DMS53 treated with DMSO at 0.1 percent for 48 hours (cell line): ENCODE results near the gene ZNF48.

ENCODE experiments used
- DNase-seq: peaks from one replicate; lab custom pipeline; 2025; ENCODE audit not compliant: unreplicated experiment; lab: John Stamatoyannopoulos, UW

The ZNF48 gene

DNA sequence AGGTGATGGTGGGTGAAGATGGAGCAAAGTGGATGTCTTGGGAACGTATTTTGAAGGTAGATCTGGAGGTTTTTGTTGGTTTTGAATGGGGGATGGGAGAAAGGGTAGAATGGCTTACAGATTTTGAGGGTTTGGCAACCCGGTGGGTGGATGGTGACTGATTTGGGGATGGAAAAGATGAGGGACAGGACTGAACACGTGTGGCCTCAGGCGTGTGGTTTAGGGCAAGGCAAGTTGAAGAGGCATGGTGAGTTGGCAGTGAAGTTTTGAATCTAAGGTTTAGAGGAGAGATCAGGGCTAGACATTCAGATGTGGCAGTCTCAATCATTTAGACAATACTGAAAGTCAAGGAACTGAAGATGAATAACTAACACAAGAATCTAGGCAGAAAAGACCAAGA lies 39.6 kb downstream of the ZNF48 start:
- no peak for DNase-seq

DNA sequence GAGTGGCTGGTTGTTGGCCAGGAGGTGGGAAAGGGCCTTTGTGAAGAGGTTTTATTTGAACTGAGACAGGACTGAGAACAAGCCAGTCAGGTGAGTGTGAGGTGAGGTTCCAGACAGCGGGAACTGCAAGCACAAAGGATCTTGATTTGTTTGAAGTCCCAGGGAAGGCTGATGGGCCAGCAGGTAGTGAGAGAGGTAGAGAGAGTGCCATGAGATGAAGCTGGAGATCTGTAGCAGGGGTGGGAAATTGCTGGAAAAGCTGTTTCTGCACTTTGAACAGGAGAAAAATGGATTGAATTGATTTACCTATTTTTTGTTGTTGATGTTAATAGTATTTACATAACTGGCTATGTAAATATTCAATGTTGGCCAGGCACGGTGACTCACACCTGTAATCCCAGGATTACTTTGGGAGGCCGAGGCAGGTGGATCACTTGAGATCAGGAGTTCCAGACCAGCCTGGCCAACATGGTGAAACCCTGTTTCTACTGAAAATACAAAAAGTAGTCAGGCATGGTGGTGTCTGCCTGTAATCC lies 42.4 kb downstream of the ZNF48 start:
- DNase-seq = peak; percentile 98

DNA sequence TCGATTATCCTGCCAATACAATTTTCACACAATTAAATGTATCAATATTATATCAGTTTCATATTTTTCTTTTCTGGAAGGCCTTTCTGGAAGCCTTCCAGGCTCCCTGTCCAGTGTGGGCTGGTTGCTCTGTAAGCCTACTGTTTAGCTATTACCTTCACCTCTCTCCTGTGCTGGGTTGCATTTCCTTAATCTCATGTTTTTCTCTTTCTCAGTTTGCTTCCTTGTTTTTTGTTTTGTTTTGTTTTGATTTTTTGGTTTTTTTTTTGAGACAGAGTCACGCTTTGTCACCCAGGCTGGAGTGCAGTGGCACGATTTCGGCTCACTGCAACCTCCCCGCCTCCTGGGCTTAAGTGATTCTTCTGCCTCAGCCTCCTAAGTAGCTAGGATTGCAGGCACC lies 43.6 kb downstream of the ZNF48 start:
- DNase-seq = no peak

DNA sequence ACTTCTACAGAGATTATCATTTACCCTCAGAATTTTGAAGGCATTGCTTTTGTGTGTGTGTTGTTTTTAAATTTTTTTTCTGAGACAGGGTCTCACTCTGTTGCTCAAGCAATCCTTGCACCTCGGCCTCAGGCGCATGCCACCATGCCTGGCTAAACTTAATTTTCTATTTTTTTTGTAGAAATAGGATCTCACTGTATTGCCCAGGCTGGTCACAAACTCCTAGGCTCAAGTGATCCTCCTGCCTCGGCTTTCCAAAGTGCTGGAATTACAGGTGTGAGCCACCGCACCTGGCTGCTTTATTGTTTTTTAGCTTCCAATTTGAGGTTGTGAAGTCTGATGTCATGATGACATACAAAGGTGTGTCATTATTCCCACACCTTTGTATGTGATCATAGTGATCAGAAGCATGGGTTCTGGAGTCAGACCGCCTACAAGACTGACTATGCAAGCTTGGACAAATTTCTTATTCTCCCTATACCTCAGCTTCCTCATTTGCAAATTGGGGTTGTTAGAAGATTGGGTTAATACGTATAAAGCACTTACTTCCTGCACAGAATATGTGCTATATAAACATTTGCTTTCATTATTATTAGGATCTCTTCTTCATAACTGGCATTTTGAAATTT lies 44.6 kb downstream of the ZNF48 start:
- no peak for DNase-seq

DNA sequence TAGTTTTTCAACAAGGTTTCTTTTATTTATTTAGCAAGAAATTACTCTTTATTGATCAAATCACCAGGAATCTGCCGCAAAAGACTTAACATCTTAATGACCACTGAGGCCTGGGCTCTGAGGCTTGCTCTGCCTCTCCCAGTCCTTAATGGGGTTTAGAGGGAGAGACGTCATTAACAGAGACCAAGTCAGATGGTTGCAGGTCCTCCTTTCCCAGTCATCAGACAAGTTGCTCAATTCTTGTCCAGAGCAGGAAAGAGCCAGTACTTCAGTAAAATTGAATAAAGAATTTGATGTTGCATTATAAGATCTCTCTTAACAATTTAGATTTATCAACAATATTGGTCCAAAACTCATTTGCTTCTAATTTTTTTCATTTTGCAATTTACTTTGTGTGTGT lies 48.4 kb downstream of the ZNF48 start:
- no peak for DNase-seq

DNA sequence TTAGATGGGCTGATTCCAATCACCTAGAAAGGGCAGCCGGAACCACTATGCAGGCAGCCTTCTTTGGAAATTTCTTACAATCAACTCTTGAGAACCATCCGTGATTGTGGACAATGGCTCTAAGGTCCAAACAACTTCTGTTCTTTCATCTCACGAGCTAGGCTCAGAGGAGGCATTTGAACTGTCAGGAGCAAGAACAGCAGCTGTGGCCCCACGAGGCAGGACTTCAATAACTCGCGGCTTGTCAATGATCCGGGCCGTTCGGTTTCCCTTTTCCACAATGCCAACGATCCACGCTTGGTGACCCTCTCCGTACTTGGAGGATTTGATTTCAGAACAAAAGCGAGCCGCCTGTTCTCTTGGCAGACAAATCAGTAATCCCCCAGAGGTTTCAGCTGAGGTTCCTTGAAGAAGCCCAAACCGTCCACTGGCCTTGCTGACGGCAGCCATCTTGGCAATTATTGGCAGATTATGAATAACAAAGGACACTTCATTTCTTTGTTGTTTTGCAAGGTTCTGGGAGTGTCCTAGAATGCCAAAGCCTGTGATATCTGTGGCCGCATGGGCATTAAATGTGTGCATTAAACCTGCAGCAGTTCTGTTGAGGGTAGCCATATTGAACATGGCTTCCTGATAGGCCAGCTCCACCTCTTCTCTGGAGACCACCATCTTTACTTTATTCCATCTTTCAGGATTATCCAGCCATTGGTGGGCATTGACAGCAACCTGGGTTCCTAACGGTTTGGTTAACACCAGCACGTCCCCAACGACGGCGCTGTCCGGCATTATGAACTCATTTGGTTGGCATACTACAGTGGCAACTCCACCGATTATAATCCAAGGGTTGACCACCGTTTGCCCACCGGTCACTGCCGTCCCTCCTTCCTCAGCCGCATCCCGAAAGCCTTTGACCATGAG lies 49.3 kb downstream of the ZNF48 start:
- DNase-seq = no peak

DNA sequence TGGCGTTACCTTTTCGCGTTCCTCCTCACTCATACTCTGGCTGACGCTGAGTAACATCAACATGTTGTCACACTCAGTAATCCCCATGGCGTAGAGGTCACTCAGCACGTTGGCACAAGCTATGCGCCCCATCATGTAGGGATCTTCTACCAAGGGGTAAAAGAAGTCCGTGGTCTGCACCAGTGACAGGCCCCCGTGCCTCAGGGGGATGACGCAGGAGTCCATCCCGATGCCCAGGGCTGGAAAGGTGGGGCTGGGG lies 49.9 kb downstream of the ZNF48 start:
- no peak for DNase-seq

DNA sequence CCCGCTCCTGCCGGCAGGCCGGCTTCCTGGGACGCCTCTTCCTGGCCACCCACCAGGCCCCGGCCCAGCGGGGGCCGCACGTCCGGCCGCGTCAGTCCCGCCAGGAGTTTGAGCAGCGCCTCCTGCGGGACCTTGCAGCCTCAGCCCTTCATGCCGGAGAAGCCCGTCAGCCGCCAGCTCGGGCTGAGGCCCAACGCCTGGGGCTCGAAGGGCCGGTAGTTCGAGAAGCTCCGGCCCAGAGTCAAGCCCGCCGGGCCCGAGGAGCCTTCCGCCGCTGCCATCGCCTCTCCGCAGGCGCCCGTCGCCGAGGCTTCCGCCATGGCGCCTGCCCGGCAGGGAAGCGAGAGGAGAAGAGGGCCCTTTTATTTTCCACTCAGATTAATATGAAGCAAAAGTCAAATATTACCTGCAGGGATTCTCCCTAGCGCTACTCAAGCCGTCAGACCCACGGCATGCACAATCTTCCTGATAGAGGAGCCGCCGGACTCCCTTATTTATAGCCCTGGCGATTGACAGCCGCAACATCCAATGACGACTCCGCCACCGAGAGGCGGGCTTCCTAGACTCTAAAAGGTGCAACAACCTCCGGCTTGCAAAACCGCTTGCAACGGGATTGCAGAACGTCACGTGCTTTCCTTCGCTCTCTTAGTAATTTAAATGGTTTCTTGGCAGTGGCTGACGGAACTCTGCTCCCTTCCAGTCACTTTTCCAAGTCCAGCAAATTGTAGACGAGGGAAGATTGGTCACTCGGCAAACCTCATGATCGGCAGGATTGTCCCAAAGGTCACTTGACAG lies 50.4 kb downstream of the ZNF48 start, which contains the start of gene SEPHS2:
Gene SEPHS2, minus strand, starts transcription at position 467 of the 795 bp plus-strand sequence. Its CDS starts 147 bp downstream, at position 320.
- peak; percentile 96 for DNase-seq

DNA sequence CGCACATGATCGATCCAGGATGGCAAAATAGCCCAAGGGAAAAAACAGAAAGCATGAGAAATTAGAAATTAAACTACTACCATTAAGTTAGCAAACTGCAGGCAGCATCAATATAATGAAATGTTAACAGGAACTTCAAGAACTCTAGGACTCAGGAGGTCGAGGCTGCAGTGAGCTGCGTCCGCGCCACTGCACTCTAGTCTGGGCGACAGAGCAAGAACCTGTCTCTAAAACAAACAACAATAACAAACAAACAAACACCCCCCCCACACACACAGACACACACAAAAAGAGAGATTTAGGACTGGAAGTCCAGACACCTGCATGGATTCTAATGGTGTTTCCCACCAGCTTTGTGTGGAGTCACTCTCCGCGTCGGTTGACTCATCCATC lies 51.0 kb downstream of the ZNF48 start:
- no peak for DNase-seq

DNA sequence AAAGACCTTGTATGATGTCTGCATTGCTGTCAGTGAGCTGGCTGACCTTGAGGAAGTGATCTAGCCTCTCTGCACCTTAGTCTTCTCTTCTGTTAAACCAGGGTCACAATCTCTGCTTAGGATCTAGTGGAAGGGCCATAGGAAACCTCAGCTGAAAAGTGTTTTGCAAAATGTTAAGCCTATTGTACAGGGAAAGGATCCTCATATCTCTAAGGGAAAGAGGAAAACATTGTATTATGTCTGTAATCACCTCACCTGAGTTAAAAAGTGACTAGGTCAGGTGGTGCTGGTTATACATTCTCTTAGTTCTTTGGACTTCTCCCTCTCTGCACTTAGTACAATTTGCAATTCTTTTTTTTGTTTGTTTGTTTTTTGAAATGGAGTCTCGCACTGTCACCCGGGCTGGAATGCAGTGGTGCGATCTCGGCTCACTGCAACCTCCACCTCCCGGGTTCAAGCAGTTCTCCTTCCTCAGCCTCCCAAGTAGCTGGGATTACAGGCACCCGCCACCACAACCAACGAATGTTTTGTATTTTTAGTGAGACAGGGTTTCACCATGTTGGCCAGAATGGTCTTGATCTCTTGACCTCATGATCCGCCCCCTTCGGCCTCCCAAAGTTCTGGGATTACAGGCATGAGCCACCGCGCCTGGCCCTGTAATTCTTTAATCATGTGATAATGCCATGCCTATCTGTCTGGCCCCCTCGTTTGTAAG lies 52.4 kb downstream of the ZNF48 start:
- DNase-seq = no peak

DNA sequence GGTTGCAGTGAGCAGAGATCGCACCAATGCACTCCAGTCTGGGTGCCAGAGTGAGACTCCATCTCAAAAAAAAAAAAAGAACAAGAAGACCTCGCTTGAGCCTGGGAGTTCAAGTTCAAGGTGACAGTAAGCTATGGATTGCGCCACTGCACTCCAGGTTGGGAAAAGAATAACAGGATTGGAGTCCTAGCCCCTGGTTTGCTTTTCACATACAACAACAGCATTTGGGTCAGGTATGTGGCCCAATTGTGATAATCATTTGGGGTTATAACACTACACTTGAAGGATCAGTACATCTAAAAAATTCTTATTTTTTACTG lies 53.9 kb downstream of the ZNF48 start:
- no peak for DNase-seq
